Measurements from ENCODE around the gene PLD1.

Gene PLD1

GRCh38 chr3:171671709-171672108 is 138.6 kb downstream of the PLD1 start:
- TF ChIP-seq CTCF (IDR thresholded peaks at IDR 0.05; ENCODE audit: borderline replicate concordance, insufficient read depth, low read depth, low read length) = no peak
- no peak overlapping the region for H3K4me3 ChIP-seq (ENCODE audit: low read depth, low read length)

GRCh38 chr3:171666516-171666915 is 143.8 kb downstream of the PLD1 start:
- TF ChIP-seq CTCF (IDR thresholded peaks at IDR 0.05; ENCODE audit: borderline replicate concordance, insufficient read depth, low read depth, low read length) = no peak
- H3K4me3 ChIP-seq (ENCODE audit: low read depth, low read length) = no peak overlapping the region

- no peak for TF ChIP-seq CTCF (IDR thresholded peaks at IDR 0.05; ENCODE audit: borderline replicate concordance, insufficient read depth, low read depth, low read length)
- H3K4me3 ChIP-seq (ENCODE audit: low read depth, low read length) = no peak overlapping the region
Measured at GRCh38 chr3:171663805-171664204, 146.5 kb downstream of the PLD1 start.

DNA sequence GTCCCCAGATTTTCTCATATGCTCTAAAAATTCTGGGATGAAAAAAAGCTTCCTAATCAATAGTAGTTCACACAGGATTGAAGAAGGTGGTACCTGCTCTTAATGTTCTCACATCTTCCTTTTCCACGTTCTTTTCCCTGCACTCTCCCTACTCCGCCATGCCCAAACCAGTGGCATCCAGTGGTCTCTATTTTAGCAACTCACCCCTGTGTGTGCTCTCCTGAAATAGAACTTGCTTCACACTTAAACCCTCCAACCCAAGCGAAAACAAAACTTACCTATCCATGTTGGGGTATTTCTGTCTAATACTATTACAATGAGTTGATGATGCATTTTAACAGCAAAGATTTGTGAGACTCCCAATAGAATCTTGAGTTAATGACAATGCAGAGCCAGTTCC is 148.8 kb downstream of the PLD1 start:
- no peak overlapping the region for H3K4me3 ChIP-seq (ENCODE audit: low read depth, low read length)
- no peak for TF ChIP-seq CTCF (IDR thresholded peaks at IDR 0.05; ENCODE audit: borderline replicate concordance, insufficient read depth, low read depth, low read length)

DNA sequence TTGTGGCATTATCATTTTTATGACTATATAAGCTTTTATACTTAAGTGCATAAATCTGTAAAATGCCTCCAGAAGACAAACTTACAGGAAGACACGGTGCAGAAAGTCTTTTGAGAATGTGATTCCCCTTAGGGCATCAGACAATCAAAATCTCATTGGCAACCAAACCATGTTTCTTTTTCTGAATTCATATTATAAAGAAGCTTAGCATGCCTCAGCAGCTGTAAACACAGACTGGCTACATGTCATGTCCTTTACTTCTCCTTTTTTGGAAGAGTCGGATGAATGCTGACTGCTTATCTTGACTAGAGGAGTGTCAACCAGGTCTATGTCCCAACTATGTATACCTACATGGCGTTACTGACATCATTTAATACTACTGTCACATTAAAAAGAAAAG is 150.1 kb downstream of the PLD1 start:
- no peak overlapping the region for H3K4me3 ChIP-seq (ENCODE audit: low read depth, low read length)
- TF ChIP-seq CTCF (IDR thresholded peaks at IDR 0.05; ENCODE audit: borderline replicate concordance, insufficient read depth, low read depth, low read length) = no peak

GRCh38 chr3:171658841-171659240 is 151.4 kb downstream of the PLD1 start:
- no peak overlapping the region for H3K4me3 ChIP-seq (ENCODE audit: low read depth, low read length)
- TF ChIP-seq CTCF (IDR thresholded peaks at IDR 0.05; ENCODE audit: borderline replicate concordance, insufficient read depth, low read depth, low read length) = no peak

DNA sequence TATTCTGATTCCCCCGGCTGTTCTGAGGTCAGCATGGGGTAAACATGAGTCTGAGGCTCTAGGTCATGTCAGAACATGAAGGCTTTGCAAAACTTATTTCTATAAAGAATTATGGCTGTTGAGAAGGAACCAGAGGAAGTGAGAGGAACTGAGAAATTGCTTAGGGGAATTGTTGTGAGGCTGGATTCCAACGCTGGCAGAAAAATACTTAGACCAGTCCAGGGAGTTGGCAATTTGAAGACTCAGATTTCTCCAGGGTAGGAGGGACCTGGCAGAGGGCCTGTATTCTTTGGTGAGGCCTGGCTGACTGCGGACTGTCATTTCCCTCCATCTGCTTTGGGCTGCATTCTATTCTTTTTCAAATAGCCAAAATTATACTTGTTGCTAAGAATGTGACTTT is 155.5 kb downstream of the PLD1 start:
- no peak for TF ChIP-seq CTCF (IDR thresholded peaks at IDR 0.05; ENCODE audit: borderline replicate concordance, insufficient read depth, low read depth, low read length)
- H3K4me3 ChIP-seq (ENCODE audit: low read depth, low read length) = no peak overlapping the region

Data from GM12875 (cell line).